Measurements from ENCODE around the gene TRIM7.
"Not testable (repeated sequence)": the region's sequence is repeated elsewhere in the genome, so short reads cannot be mapped to it uniquely, and the experiment has no call there.

Gene TRIM7

DNA sequence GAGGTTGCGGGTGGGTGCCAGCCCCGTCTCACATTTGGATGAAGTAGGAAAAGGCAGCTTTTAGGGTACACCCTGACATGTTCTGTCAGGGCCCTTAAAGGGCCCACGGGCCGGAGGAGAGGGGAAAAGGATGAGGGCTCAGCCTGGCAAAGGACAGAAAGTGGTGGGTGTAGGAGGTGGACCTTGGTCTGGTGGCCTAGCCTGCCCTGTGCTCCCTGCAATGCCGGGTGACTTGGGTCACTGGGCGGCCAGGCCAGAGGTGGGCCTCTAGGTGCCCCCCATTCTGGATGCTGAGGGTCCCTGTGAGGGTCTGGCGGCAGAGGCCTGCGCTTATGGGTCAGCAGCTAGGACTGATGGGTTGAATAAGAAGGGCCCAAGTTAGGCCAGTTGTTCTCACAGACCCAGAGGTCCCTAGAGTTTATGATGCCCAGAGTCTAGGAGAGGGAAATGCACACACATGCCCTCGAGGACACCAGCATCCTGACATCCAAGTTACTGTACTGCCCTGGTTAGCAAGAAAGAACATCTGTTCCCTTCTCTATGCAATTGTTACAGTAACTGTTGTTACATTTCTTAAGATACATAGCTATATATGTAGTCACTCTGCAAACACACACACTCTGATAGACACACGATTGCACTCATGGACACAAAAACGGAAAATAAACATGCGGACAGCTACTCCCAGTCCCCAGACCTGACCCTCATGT is 12.5 kb downstream of the TRIM7 start:
- DNase-seq (ENCODE audit: low read depth) = no peak

DNA sequence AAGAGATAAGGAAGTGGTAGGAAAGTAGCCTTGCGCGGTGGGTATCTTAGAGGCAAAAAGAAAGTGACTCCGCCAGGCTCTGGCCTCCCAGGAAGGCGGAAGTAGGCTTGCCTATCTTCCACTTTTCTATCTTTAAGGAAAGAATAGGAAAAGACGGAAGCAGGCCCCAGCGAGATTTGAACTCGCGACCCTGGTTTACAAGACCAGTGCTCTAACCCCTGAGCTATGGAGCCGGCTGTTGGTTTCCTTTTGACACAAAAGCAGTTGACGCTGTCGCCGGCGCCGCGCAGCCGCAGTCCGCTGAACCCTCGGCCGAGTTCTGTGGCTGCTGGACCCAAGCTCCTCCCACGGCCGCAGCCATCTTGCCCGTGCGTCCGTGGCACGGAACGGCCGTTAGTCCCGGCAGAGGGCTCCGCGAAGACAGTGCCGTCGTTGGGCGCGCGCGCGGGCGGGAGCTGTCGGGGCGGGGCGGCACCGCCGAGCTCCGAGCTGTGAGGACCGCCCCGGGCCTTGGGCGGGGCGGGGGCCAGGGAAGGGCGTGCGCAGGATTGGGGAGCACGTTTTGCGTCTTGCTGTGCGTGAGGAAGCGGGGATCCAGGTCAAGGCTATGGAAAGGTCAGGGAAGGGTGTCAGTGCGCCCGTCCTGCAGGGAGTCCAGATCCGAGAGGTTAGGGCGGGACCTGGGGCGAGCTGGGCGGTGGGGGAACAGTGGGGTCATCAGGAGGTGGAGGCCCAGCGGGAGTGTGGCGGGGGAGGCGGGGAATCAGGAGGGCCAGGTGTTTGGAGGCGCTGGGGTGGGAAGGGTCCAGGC is 13.3 kb downstream of the TRIM7 start:
- DNase-seq (ENCODE audit: low read depth) = peak; percentile 98

DNA sequence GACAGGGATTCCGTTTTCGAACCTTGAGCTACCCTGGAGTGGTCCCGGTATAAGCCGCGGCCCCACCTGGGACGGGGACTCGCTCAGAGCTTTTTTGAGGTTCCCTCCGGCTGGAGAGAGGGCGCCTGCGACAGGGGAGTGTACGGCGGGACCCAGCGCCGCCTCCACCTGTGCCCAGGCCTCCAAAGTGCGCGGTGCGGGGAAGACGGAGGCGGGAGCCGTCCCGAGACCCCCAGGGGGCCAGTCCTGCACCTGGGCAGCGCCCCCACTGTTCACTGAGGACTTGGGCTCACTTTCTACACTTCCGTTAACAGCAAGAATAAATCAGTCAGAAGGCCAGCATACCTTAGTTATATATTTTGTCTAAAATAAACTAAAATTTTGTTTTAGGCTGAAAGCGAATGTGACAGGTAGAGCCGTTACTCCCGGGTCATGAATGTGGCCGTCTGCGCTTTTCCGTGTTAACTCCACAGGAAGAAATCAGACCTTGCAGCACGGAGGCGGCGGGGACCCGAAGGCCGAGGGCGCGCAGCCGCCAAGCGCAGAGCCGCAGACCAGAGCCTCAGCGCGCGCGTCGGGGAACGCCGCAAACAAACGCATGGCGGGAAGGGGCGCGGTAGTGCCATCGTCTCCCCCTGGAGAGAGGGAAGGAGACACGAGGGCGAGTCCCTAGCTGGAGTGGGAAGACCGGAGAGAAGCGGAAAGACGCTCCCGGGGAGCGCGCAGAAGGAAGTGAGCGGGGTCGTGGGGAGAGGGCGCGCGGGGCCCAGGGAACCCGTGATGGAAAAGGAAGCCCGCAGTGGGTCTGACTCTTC is 14.1 kb downstream of the TRIM7 start:
- DNase-seq (ENCODE audit: low read depth) = no peak

DNA sequence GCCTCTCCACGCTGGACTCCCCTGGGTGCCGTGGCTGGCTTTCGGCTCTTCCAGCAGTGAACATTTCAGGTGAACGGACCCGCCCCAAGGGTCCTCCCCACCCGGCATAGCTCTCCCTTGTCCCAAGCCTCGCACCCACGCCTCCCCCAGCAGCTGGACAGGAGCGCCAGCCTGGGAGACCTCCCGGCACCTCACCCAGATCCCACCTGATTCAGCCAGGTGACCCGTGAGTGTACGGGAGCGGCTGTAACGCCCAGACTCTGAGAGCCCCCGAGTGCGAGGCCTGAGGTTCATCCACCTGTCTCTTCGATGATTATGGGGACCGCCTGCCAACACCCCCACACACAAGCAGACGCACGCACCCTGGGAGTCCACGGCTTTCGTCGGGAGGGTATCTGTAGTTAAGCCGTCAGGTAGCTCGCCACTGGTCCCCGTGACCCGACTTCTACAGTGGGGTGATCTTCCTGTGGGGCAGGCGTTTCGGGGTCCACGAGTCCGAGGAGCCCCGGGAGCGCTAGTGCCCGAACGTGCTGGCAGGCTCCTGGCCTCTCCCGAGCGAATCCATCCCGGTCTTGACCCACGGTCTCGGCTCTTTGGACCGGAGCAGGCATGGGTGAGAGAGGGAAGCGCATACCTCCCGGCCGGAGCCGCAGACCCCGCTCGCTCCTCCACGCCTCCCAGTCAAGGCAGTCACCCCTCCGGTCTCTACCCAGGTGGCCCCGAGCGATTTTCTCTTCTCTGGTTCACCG is 14.9 kb downstream of the TRIM7 start:
- no peak for DNase-seq (ENCODE audit: low read depth)

DNA sequence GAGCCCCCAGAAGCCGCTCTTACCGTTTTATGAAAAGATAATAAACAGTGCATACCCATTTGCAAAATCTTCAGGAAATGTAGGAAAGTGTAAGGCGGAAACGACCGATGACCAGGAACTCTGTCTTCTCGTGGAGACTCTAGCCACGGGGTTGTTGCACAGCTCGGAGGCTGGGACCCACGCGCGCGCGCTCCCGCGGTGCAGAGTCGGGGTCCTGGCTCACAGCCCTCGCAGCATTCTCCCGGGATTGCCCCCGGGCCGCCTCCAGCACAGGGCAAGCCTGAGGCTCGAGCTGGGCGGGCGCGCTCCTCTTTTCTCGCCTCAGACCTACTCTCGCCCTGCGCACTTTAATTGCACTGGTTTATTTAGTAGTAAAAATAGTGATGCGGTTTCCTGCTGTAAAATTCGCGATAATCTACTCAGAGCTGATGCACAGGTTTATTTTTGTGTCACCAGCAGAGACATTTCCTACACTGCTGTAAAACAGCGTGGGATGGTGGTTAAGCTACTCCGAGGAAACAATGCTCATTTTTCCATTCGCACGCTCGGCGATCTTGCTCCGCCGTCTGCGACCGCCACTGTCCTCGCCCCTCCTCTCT is 15.5 kb downstream of the TRIM7 start:
- no peak for DNase-seq (ENCODE audit: low read depth)

DNA sequence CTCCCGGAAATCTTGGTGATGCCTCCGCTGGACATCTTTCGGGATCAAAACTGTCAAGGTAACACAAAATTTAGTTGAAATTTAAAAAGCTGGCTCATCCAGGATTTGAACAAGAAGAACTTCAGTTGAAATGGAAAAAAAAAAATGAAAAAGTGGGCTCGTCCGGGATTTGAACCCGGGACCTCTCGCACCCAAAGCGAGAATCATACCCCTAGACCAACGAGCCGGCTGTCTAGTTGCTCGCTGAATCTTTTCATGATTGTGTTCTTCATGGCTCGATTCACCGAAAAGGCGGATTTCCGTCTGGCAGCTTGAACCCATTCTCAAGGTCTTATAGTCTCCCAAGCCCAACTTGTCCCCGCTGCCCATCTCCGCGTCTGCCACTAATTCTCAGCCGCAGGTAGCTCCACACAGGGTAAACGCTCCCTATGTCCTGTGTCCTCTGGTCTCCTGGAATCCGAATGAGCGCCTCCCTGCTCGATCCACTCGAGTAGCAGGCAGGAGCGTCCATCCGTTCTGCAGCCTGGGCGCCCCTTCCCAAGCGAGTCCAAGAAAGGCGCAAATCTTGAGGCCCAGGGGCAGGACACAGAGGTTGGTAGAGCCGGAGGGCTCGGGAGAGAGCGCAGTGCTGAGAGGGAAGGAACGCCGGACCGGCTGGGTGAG is 16.2 kb downstream of the TRIM7 start:
- peak; percentile 81 for DNase-seq (ENCODE audit: low read depth)

DNA sequence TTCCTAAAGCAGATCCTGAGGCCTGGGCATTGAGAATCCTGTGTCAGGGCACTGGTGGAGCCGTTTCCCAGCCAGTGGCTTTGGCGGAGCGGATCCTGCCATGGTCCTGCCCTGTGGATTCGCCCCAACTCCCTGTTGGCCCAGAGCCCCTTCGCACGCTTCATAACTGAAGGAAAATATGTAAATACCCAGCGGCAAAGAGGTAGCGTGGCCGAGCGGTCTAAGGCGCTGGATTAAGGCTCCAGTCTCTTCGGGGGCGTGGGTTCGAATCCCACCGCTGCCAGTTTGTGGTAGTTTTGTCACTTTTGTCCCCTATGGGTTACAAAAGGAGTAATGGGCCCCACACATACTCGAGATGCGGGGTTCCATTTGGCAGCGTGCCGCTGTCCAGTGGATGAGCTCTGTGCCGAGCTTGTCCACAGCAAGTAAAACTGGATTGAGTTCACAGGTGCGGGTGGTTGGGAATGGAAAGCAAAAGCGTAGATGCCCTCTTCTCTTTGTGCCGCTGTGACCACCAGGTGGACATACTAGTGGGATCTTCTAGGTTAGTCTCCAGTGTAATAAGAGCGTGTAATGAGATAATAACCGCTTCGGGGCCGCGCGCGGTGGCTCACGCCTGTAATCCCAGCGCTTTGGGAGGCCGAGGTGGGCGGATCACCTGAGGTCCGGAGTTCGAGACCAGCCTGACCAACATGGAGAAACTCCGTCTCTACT is 17.3 kb downstream of the TRIM7 start:
- peak; percentile 48 for DNase-seq (ENCODE audit: low read depth)

DNA sequence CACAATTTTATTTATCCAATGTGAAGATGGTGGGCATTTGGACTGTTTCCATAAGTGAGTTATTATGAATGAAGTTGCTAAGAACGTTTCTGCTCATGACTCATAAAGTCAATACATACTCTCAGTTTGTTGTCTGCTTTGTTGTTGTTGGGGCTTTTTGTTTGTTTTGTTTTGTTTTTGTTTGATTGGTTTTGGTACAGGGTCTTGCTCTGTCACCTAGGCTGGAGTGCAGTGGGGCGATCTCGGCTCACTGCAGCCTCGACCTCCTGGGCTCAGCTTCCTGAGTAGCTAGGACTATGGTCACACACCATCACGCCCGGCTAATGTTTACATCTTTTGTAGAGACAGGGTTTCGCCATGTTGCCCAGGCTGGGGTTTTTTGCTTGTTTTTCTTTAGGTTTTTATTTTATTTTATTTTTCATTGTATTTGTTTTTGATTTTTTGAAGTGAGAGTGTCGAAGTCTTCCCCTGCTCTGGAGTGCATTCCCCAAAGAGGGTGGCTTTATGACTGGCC is 18.0 kb downstream of the TRIM7 start:
- no peak for DNase-seq (ENCODE audit: low read depth)

GRCh38 chr5:181186022-181186421 is 19.0 kb downstream of the TRIM7 start:
- no peak for DNase-seq (ENCODE audit: low read depth)

DNA sequence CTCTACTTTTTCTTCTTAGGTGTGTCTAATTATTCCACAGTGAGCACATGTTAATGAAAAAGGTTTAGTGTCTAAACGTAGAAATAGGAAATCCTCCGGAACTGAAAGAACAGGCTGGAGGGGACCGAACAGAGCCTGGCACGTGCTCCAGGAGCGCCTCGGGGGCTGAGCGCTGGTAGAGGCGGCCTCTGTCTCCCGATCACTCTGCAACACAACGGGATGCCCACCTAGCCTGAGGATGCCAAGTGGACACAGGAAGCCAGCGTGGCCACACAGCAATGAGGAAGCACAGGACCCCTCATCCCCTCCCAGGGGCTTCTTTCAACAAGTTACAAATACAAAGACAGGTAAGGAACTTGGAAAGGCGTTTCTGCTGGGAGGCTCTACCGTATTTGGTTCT is 19.4 kb downstream of the TRIM7 start:
- DNase-seq (ENCODE audit: low read depth) = no peak

- no peak for DNase-seq (ENCODE audit: low read depth)
Measured at GRCh38 chr5:181184845-181185216, 20.2 kb downstream of the TRIM7 start.

DNA sequence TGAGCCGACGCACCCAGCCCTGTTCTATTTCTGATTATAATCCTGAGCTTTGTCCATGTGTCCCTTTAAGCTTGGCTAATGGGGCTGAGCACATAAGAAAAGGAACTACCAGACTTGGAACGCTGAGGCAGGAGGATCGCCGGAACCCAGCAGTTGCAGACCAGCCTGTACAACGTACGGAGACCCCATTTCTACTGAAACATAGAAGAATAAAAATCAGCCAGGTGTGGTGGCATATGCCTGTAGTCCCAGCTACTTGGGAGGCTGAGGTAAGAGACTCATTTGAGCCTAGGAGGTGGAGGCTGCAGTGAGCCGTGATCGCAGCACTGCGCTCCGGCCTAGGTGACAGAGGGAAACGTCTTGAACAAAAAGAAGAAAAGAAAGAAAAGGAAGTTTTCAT is 22.3 kb downstream of the TRIM7 start:
- DNase-seq (ENCODE audit: low read depth) = no peak

- DNase-seq (ENCODE audit: low read depth) = no peak
Measured at GRCh38 chr5:181181650-181182565, 23.1 kb downstream of the TRIM7 start.

DNA sequence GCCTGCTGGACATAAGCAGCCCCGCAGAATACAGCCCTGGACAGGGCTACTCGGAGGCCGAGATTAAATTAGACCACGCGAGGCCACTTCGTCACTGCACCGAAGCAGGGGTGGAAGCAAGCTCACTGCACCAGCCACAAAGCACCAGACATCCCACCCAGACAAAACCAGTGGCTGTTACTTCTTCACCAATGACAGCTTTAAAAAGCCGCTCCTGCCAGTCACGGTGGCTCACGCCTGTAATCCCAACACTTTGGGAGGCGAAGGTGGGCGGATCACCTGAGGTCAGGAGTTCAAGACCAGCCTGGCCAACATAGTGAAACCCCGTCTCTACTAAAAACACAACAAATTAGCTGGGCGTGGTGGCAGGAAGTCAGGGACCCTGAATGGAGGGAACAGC is 27.4 kb downstream of the TRIM7 start:
- not testable (repeated sequence) for DNase-seq (ENCODE audit: low read depth)

GRCh38 chr5:181176254-181176952 is 28.6 kb downstream of the TRIM7 start:
- DNase-seq (ENCODE audit: low read depth) = no peak

DNA sequence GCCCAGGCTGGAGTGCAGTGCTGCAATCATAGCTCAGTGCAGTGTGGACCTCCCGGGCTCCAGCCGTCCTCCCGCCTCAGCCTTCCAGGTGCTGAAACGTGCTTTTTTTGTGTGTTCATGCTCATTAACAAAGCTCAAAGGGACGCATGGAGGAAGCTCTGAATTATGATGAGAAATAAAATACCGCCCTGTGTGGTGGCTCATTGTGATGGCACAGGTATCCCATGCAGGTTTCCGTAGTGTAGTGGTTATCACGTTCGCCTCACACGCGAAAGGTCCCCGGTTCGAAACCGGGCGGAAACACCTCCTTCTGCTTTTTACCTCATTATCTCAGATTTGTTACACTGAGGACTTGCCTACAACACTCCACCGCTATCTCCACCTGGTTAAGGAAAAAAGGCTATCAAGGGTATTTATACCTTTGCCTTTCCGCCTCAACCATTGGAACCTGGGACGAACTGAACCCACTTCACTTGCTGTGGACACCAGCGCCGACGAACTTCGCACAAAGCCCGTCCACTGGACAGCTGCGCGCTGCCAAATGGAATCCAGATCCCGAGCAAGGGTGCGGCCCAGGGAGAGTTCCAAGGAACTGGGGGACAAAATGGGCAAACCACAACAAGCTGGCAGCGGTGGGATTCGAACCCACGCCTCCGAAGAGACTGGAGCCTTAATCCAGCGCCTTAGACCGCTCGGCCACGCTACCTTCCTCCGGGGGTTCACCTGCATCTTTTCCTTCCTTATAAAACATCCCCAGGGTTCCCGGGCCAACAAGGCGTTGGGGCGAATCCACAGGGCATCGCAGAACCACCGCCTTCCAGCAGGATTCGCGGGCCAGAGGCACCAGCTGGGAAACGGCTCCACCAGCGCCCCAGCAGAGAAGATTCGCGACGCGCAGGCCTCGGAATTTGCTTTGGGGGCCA is 31.3 kb downstream of the TRIM7 start:
- DNase-seq (ENCODE audit: low read depth) = peak; percentile 63

GRCh38 chr5:181173027-181173419 is 32.0 kb downstream of the TRIM7 start:
- no peak for DNase-seq (ENCODE audit: low read depth)

All from stimulated activated CD8-positive, alpha-beta memory T cell treated with anti-CD3 and anti-CD28 coated beads, Interleukin-15, amount 100 ng/mL, for 24 hours (primary cell).